IMR-90 (cell line): ENCODE results near the gene DOK3. TPM values are rescaled to one million over a fixed set of nuclear protein-coding genes. Genes with fewer than 3 reads are reported as not detected.

Experiments
- ATAC-seq: fragments of 200-7000 bp; cut with Tn5 transposase; 2 replicates; pipeline ENCODE4 v1.9.1; 2020; ENCODE audit warnings: low read depth, mild to moderate bottlenecking, moderate library complexity
- BruUV-seq: library from RNA; stranded (reverse); fragments of 400-500 nt; replicated peaks from 2 replicates; lab custom pipeline; 2021; lab: Mats Ljungman, UMichigan
- CTCF ChIA-PET: fragments of 300-600 bp; formaldehyde crosslinking; extraction: SDS; loops from one replicate; lab custom pipeline; 2021; ENCODE audit warnings: antibody characterized with exemption; lab: Yijun Ruan, JAX
- POLR2A ChIA-PET: fragments of 300-600 bp; sonication (Branson Sonifier 250); formaldehyde crosslinking; loops from one replicate; lab custom pipeline; 2022; ENCODE audit warnings: antibody characterized with exemption; ENCODE audit not compliant: unreplicated experiment; lab: Charles Lee
- DNase-seq: peaks from one replicate; pipeline ENCODE4 v3.0.0; 2013
- H2AFZ ChIP-seq: replicated peaks from 2 replicates; pipeline ENCODE3; 2013; ENCODE audit warnings: low read length, mild to moderate bottlenecking; ENCODE audit not compliant: poor library complexity
- H2AK5ac ChIP-seq: 2 replicates; pipeline ENCODE4 v1.6.1; 2013; ENCODE audit warnings: low read depth, low read length, inconsistent platforms
- H2AK9ac ChIP-seq: replicated peaks from 2 replicates; pipeline ENCODE3; 2013; ENCODE audit warnings: mild to moderate bottlenecking, low read depth, low read length, moderate library complexity; ENCODE audit not compliant: poor library complexity
- H2BK120ac ChIP-seq: 2 replicates; pipeline ENCODE4 v1.6.1; 2013; ENCODE audit warnings: low read depth, low read length, inconsistent platforms
- H2BK15ac ChIP-seq: 3 replicates; pipeline ENCODE4 v1.6.1; 2013; ENCODE audit warnings: low read depth, low read length, inconsistent platforms
- H2BK20ac ChIP-seq: 2 replicates; pipeline ENCODE4 v1.6.1; 2013; ENCODE audit warnings: low read depth, mild to moderate bottlenecking, inconsistent platforms, low read length, moderate library complexity
- H2BK5ac ChIP-seq: 2 replicates; pipeline ENCODE4 v1.6.1; 2013; ENCODE audit warnings: mild to moderate bottlenecking, low read depth, low read length, inconsistent platforms; ENCODE audit not compliant: poor library complexity, severe bottlenecking
- H3K14ac ChIP-seq: replicated peaks from 2 replicates; pipeline ENCODE4 v1.6.1; 2013; ENCODE audit warnings: low read depth, low read length, inconsistent platforms
- H3K18ac ChIP-seq: 2 replicates; pipeline ENCODE4 v1.6.1; 2013; ENCODE audit warnings: low read depth, low read length, control low read depth
- H3K23ac ChIP-seq: 2 replicates; pipeline ENCODE4 v1.6.1; 2013; ENCODE audit warnings: low read depth, low read length, inconsistent platforms
- H3K27ac ChIP-seq: 2 replicates; pipeline ENCODE4 v1.5.1; 2013; ENCODE audit warnings: mild to moderate bottlenecking, control low read depth, low read length; ENCODE audit not compliant: insufficient read depth
- H3K27me3 ChIP-seq: 2 replicates; pipeline ENCODE4 v1.6.1; 2013; ENCODE audit warnings: low read length; ENCODE audit not compliant: control insufficient read depth, insufficient read depth
- H3K36me3 ChIP-seq: 2 replicates; pipeline ENCODE4 v1.6.1; 2013; ENCODE audit warnings: low read length, mixed read lengths; ENCODE audit not compliant: control insufficient read depth, insufficient read depth
- H3K4ac ChIP-seq: 2 replicates; pipeline ENCODE4 v1.6.1; 2013; ENCODE audit warnings: low read depth, low read length, inconsistent platforms
- H3K4me1 ChIP-seq: 2 replicates; pipeline ENCODE4 v1.6.1; 2013; ENCODE audit warnings: low read length, mixed read lengths; ENCODE audit not compliant: control insufficient read depth, insufficient read depth
- H3K4me2 ChIP-seq: 2 replicates; pipeline ENCODE4 v1.6.1; 2013; ENCODE audit warnings: low read depth, mild to moderate bottlenecking, control low read depth, low read length, moderate library complexity
- H3K4me3 ChIP-seq: 2 replicates; pipeline ENCODE4 v1.5.1; 2013; ENCODE audit warnings: low read depth, mild to moderate bottlenecking, control low read depth, low read length, moderate library complexity; ENCODE audit not compliant: insufficient read depth
- H3K56ac ChIP-seq: 2 replicates; pipeline ENCODE4 v1.6.1; 2013; ENCODE audit warnings: low read length, inconsistent platforms; ENCODE audit not compliant: insufficient read depth; ENCODE audit errors: extremely low read depth
- H3K79me1 ChIP-seq, 2 experiments: 2 replicates each; pipeline ENCODE4 v1.6.1; 2013; ENCODE audit warnings: low read length in 2 of 2, inconsistent platforms in 1 of 2, low read depth in 1 of 2
- H3K9ac ChIP-seq: 2 replicates; pipeline ENCODE4 v1.6.1; 2013; ENCODE audit warnings: low read depth, low read length, control low read depth
- H3K9me1 ChIP-seq: 2 replicates; pipeline ENCODE4 v1.6.1; 2013; ENCODE audit warnings: low read length, inconsistent platforms; ENCODE audit not compliant: insufficient read depth
- H3K9me3 ChIP-seq: 2 replicates; pipeline ENCODE4 v1.6.1; 2013; ENCODE audit warnings: low read length; ENCODE audit not compliant: control insufficient read depth, insufficient read depth
- H4K20me1 ChIP-seq: 2 replicates; pipeline ENCODE4 v1.6.1; 2013; ENCODE audit warnings: low read length, inconsistent platforms; ENCODE audit not compliant: insufficient read depth
- H4K5ac ChIP-seq: 2 replicates; pipeline ENCODE4 v1.6.1; 2013; ENCODE audit warnings: mild to moderate bottlenecking, low read depth, low read length, control low read depth
- H4K8ac ChIP-seq, 2 experiments: 2 replicates each; pipeline ENCODE4 v1.6.1; 2013; ENCODE audit warnings: low read depth in 2 of 2, low read length in 2 of 2, control low read depth in 1 of 2, inconsistent platforms in 1 of 2
- H4K91ac ChIP-seq: 2 replicates; pipeline ENCODE4 v1.6.1; 2013; ENCODE audit warnings: low read depth, low read length, inconsistent platforms; ENCODE audit not compliant: insufficient read depth
- BHLHE40 ChIP-seq: fragments of 150-350 bp; IDR thresholded peaks from 2 replicates; pipeline ENCODE4 v1.6.1; 2016; ENCODE audit warnings: mild to moderate bottlenecking, low read depth, low read length
- CEBPB ChIP-seq: IDR thresholded peaks from 2 replicates; pipeline ENCODE4 v1.6.1; 2012; ENCODE audit warnings: low read depth, low read length, improper control_type of control experiment
- CHD1 ChIP-seq: IDR thresholded peaks from 2 replicates; pipeline ENCODE4 v1.6.1; 2012; ENCODE audit warnings: low read depth, low read length, improper control_type of control experiment
- FOS ChIP-seq: fragments of 150-350 bp; IDR thresholded peaks from 2 replicates; pipeline ENCODE4 v1.6.1; 2016; ENCODE audit warnings: low read depth, low read length
- MAFK ChIP-seq: IDR thresholded peaks from 2 replicates; pipeline ENCODE4 v1.6.1; 2012; ENCODE audit warnings: low read depth, low read length, improper control_type of control experiment
- MAZ ChIP-seq: IDR thresholded peaks from 2 replicates; pipeline ENCODE4 v1.6.1; 2012; ENCODE audit warnings: low read depth, mild to moderate bottlenecking, low read length, improper control_type of control experiment, moderate library complexity, borderline replicate concordance
- MXI1 ChIP-seq: IDR thresholded peaks from 2 replicates; pipeline ENCODE4 v1.6.1; 2012; ENCODE audit warnings: low read depth, mild to moderate bottlenecking, low read length, moderate library complexity, borderline replicate concordance
- NFE2L2 ChIP-seq: fragments of 150-350 bp; IDR thresholded peaks from 2 replicates; pipeline ENCODE4 v1.6.1; 2016; ENCODE audit warnings: low read depth, mild to moderate bottlenecking, low read length
- POLR2A ChIP-seq: IDR thresholded peaks from 2 replicates; pipeline ENCODE4 v1.6.1; 2012; ENCODE audit warnings: mild to moderate bottlenecking, low read depth, low read length
- RAD21 ChIP-seq: IDR thresholded peaks from 2 replicates; pipeline ENCODE4 v1.6.1; 2012; ENCODE audit warnings: low read length, improper control_type of control experiment
- RCOR1 ChIP-seq: IDR thresholded peaks from 2 replicates; pipeline ENCODE4 v1.6.1; 2012; ENCODE audit warnings: mild to moderate bottlenecking, low read length, improper control_type of control experiment; ENCODE audit not compliant: insufficient replicate concordance
- RFX5 ChIP-seq: IDR thresholded peaks from 2 replicates; pipeline ENCODE4 v1.8.0; 2012; ENCODE audit warnings: low read depth, mild to moderate bottlenecking, low read length, moderate library complexity
- SMC3 ChIP-seq: fragments of 150-350 bp; IDR thresholded peaks from 2 replicates; pipeline ENCODE4 v1.6.1; 2016; ENCODE audit warnings: low read depth, mild to moderate bottlenecking, antibody characterized with exemption, low read length, moderate library complexity
- WGBS, 2 experiments: methylation state at CpG; one replicate each; pipeline versions ENCODE4 v1.1.5 to v1.1.7; 2013; ENCODE audit warnings: missing lambda C conversion rate in 2 of 2; ENCODE audit not compliant: insufficient read length in 1 of 2; ENCODE audit errors: extremely low coverage in 2 of 2; 5-methylcytosine and 5-hydroxymethylcytosine counted together
- dilution Hi-C: fragments of 300-500 bp; cut with HindIII; formaldehyde crosslinking; loops from one replicate; pipeline ENCODE4 v1.14.3; 2018; ENCODE audit warnings: low sequenced_read_pairs; ENCODE audit not compliant: unreplicated experiment
- in situ Hi-C: fragments of 300-500 bp; cut with MboI; formaldehyde crosslinking; loops from 3 replicates; pipeline ENCODE4 v1.14.3; 2019; ENCODE audit warnings: low sequenced_read_pairs, inconsistent platforms, mixed read lengths
- intact Hi-C: fragments of 100-400 bp; cut with micrococcal nuclease; formaldehyde crosslinking; loops from 2 replicates; pipeline ENCODE4 v1.10.0; 2022
- polyA plus RNA-seq, 3 experiments: library from polyadenylated mRNA; depleted of rRNA; stranded (reverse); fragments of >200 nt; gene quantifications; 2 replicates each; pipeline ENCODE4 v1.2.3, GENCODE V29; 2012; ENCODE audit warnings: low replicate concordance in 1 of 3
- total RNA-seq: library from RNA; depleted of rRNA; stranded (reverse); fragments of >200 nt; gene quantifications from 2 replicates; pipeline ENCODE4 v1.2.3, GENCODE V29; 2012
- TF ChIP-seq, protein P1 (sequence below): conservative IDR thresholded peaks from 2 replicates; pipeline ENCODE4 v1.5.1; 2012; ENCODE audit warnings: mild to moderate bottlenecking, low read depth, low read length, improper control_type of control experiment
- TF ChIP-seq, protein P2 (sequence below): fragments of 150-350 bp; IDR thresholded peaks from 2 replicates; pipeline ENCODE4 v1.6.1; 2017; ENCODE audit warnings: mild to moderate bottlenecking, antibody characterized with exemption, low read length, low read depth
- TF ChIP-seq, protein P3 (sequence below): fragments of 150-350 bp; IDR thresholded peaks from 2 replicates; pipeline ENCODE4 v1.6.1; 2016; ENCODE audit warnings: low read depth, mild to moderate bottlenecking, low read length, moderate library complexity, borderline replicate concordance

DOK3 gene
- total and polyA plus RNA-seq, 2 of the 4 experiments (the other 2 are of a cell fraction), result 0.54 to 3.9 TPM

DNA sequence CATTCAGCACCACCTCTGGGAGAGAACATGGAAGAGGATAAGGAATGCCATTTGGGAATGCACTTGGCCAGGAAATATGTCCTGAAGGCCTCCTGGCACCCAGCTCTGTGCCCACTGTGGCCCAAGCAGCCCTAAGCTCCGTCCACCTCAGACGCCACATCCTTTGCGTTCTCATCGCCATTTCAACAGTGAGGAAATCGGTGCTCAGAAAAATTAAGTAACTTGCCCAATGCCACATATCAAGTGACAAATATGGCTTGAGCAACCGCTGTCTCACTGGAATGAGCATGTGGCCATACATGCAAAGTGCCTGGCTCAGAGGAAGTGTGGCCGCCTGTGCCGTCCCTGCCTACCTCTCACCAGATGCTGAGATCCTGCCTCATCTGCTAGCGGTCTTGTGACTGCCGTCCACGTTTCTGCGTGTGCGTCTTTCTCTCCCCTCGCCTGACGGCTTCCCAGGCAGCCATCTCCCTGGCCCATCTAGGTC, 984 bp upstream of the DOK3 start:
- H3K4me3 ChIP-seq, result no peak overlapping the region
- H2BK20ac ChIP-seq, result no peak overlapping the region
- intact Hi-C loops (no loop called here), in situ Hi-C loops (no loop called here), dilution Hi-C loops (no loop called here)
- H2AFZ ChIP-seq, result peak overlapping the region; percentile 23
- H3K9me3 ChIP-seq, result no peaks in the 10 kb centered on the region
- WGBS, 2 experiments, result 98% methylated on average over 7 of the region's 15 CpGs; no CpG with 5 or more reads in 1 of the 2 experiments
- H4K20me1 ChIP-seq, result no peaks in the 10 kb centered on the region; the same call in 1 of the 2 replicates
- H2BK15ac ChIP-seq, result no peak overlapping the region
- no TSS peak for BruUV-seq
- no peak overlapping the region for H2AK9ac ChIP-seq
- H3K4me1 ChIP-seq, result peaks cover 1% of the 10 kb centered on the region
- H3K18ac ChIP-seq, result no peak overlapping the region
- no peaks in the 10 kb centered on the region for H3K9me1 ChIP-seq
- no peak overlapping the region for H4K91ac ChIP-seq
- DNase-seq (no peak), ATAC-seq (no peak)
- TF ChIP-seq, protein P1, sequence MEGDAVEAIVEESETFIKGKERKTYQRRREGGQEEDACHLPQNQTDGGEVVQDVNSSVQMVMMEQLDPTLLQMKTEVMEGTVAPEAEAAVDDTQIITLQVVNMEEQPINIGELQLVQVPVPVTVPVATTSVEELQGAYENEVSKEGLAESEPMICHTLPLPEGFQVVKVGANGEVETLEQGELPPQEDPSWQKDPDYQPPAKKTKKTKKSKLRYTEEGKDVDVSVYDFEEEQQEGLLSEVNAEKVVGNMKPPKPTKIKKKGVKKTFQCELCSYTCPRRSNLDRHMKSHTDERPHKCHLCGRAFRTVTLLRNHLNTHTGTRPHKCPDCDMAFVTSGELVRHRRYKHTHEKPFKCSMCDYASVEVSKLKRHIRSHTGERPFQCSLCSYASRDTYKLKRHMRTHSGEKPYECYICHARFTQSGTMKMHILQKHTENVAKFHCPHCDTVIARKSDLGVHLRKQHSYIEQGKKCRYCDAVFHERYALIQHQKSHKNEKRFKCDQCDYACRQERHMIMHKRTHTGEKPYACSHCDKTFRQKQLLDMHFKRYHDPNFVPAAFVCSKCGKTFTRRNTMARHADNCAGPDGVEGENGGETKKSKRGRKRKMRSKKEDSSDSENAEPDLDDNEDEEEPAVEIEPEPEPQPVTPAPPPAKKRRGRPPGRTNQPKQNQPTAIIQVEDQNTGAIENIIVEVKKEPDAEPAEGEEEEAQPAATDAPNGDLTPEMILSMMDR, result no peak
- TF ChIP-seq MXI1, result no peak
- no peak for TF ChIP-seq BHLHE40
- TF ChIP-seq FOS, result no peak
- no peak for TF ChIP-seq SMC3
- no peak for TF ChIP-seq MAZ
- TF ChIP-seq CHD1, result no peak
- TF ChIP-seq RAD21, result no peak
- TF ChIP-seq, protein P2, sequence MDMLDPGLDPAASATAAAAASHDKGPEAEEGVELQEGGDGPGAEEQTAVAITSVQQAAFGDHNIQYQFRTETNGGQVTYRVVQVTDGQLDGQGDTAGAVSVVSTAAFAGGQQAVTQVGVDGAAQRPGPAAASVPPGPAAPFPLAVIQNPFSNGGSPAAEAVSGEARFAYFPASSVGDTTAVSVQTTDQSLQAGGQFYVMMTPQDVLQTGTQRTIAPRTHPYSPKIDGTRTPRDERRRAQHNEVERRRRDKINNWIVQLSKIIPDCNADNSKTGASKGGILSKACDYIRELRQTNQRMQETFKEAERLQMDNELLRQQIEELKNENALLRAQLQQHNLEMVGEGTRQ, result no peak
- TF ChIP-seq POLR2A, result no peak
- TF ChIP-seq, protein P3, sequence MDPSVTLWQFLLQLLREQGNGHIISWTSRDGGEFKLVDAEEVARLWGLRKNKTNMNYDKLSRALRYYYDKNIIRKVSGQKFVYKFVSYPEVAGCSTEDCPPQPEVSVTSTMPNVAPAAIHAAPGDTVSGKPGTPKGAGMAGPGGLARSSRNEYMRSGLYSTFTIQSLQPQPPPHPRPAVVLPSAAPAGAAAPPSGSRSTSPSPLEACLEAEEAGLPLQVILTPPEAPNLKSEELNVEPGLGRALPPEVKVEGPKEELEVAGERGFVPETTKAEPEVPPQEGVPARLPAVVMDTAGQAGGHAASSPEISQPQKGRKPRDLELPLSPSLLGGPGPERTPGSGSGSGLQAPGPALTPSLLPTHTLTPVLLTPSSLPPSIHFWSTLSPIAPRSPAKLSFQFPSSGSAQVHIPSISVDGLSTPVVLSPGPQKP, result no peak
- TF ChIP-seq NFE2L2, result no peak
- TF ChIP-seq RCOR1, result no peak
- TF ChIP-seq CEBPB, result no peak
- TF ChIP-seq MAFK, result no peak
- no peak for TF ChIP-seq RFX5
- H2BK120ac ChIP-seq, result no peak overlapping the region
- H4K8ac ChIP-seq, result no peak overlapping the region
- no peak overlapping the region for H3K9ac ChIP-seq
- peaks cover 17 to 19% of the 10 kb centered on the region in 2 experiments; a peak in 3 of 4 replicates for H3K79me1 ChIP-seq
- H2AK5ac ChIP-seq, result no peak overlapping the region
- POLR2A ChIA-PET, result no interaction called here
- no peak overlapping the region for H3K4me2 ChIP-seq
- no peak overlapping the region for H3K56ac ChIP-seq
- peaks cover 55% of the 10 kb centered on the region for H3K36me3 ChIP-seq
- no peak overlapping the region for H3K4ac ChIP-seq
- H3K23ac ChIP-seq, result no peak overlapping the region
- H2BK5ac ChIP-seq, result no peak overlapping the region
- H3K27ac ChIP-seq, result no peak overlapping the region
- CTCF ChIA-PET, result interaction anchor here (1.0 kb wide), 1 partner anchor 9 kb away, joined by 4 read pairs; no protein-coding TSS in a partner anchor
- H4K5ac ChIP-seq, result no peak overlapping the region
- H3K27me3 ChIP-seq, result no peaks in the 10 kb centered on the region
- H3K14ac ChIP-seq, result no peak overlapping the region
